Cardiac septum (tissue), 1 donor: ENCODE measurements around the gene GLS. TPM values are rescaled to one million over a fixed set of nuclear protein-coding genes. Genes with fewer than 3 reads are reported as not detected.

Experiments used
- DNase-seq: peaks from one replicate; pipeline ENCODE4 v3.0.0-alpha.2; 2020; ENCODE audit warnings: low spot score
- intact Hi-C: fragments of 100-400 bp; cut with DNase I; formaldehyde crosslinking; loops from one replicate; pipeline ENCODE4 v1.14.0; 2022
- total RNA-seq: library from RNA; stranded (reverse); fragmentation: NEBNext Ultra II Directional; extraction: Animal tissue kit (Norgen Biotek cat#: 25700); gene quantifications from one replicate; pipeline ENCODE4 v1.2.1, GENCODE V29; 2021
- donor health status: DM: no; HTN: no; CAD: no.

The GLS gene
- total RNA-seq, 1 donor from 2014 or later: 80.2 TPM

GRCh38 chr2:190910341-190911136, 29.9 kb downstream of the GLS start:
- intact Hi-C loops: no loop called here
- DNase-seq: no peak

GRCh38 chr2:190911813-190912212, 31.2 kb downstream of the GLS start:
- intact Hi-C loops: no loop called here
- no peak for DNase-seq

GRCh38 chr2:190912726-190913125, 32.1 kb downstream of the GLS start:
- intact Hi-C loops: no loop called here
- no peak for DNase-seq

- intact Hi-C loops: no loop called here
- no peak for DNase-seq
Observed at GRCh38 chr2:190913725-190914124, 33.1 kb downstream of the GLS start.

GRCh38 chr2:190916829-190917228, 36.2 kb downstream of the GLS start:
- no peak for DNase-seq
- intact Hi-C loops: no loop called here

- intact Hi-C loops: no loop called here
- no peak for DNase-seq
Observed at GRCh38 chr2:190920085-190920484, 39.5 kb downstream of the GLS start.

GRCh38 chr2:190922376-190922775, 41.8 kb downstream of the GLS start:
- intact Hi-C loops: no loop called here
- no peak for DNase-seq

GRCh38 chr2:190927301-190927700, 46.7 kb downstream of the GLS start:
- DNase-seq: no peak

GRCh38 chr2:190929919-190930318, 49.3 kb downstream of the GLS start:
- no peak for DNase-seq
- intact Hi-C loops: no loop called here

More at GRCh38 chr2:190927301-190927700, 46.7 kb downstream of the GLS start:
- intact Hi-C loops: no loop called here

GRCh38 chr2:190930411-190930810, 49.8 kb downstream of the GLS start:
- intact Hi-C loops: no loop called here

GRCh38 chr2:190932514-190932913, 51.9 kb downstream of the GLS start:
- no peak for DNase-seq

More at GRCh38 chr2:190930411-190930810, 49.8 kb downstream of the GLS start:
- no peak for DNase-seq

GRCh38 chr2:190933361-190933760, 52.7 kb downstream of the GLS start:
- no peak for DNase-seq
- intact Hi-C loops: no loop called here

More at GRCh38 chr2:190932514-190932913, 51.9 kb downstream of the GLS start:
- intact Hi-C loops: no loop called here

- no peak for DNase-seq
- intact Hi-C loops: no loop called here
Observed at GRCh38 chr2:190935054-190935453, 54.4 kb downstream of the GLS start.

- no peak for DNase-seq
- intact Hi-C loops: no loop called here
Observed at GRCh38 chr2:190938771-190939335, 58.2 kb downstream of the GLS start.

- intact Hi-C loops: loop anchor here (10.0 kb wide), 1 partner anchor 86 kb away; no protein-coding TSS in a partner anchor
- no peak for DNase-seq
Observed at GRCh38 chr2:190940454-190940853, 59.8 kb downstream of the GLS start.

GRCh38 chr2:190941571-190941970, 61.0 kb downstream of the GLS start:
- intact Hi-C loops: loop anchor here (10.0 kb wide), 1 partner anchor 87 kb away; no protein-coding TSS in a partner anchor
- DNase-seq: no peak

GRCh38 chr2:190942697-190943096, 62.1 kb downstream of the GLS start:
- DNase-seq: no peak
- intact Hi-C loops: loop anchor here (10.0 kb wide), 1 partner anchor 88 kb away; no protein-coding TSS in a partner anchor

- DNase-seq: no peak
- intact Hi-C loops: loop anchor here (10.0 kb wide), 1 partner anchor 89 kb away; no protein-coding TSS in a partner anchor
Observed at GRCh38 chr2:190943706-190944105, 63.1 kb downstream of the GLS start.

GRCh38 chr2:190947141-190947540, 66.5 kb downstream of the GLS start:
- no peak for DNase-seq
- intact Hi-C loops: loop anchor here (10.0 kb wide), 1 partner anchor 92 kb away; no protein-coding TSS in a partner anchor

GRCh38 chr2:190947711-190948251, 67.2 kb downstream of the GLS start:
- intact Hi-C loops: loop anchor here (10.0 kb wide), 1 partner anchor 93 kb away; no protein-coding TSS in a partner anchor
- no peak for DNase-seq
